ENCODE data around the gene MAPK14.

DNA sequence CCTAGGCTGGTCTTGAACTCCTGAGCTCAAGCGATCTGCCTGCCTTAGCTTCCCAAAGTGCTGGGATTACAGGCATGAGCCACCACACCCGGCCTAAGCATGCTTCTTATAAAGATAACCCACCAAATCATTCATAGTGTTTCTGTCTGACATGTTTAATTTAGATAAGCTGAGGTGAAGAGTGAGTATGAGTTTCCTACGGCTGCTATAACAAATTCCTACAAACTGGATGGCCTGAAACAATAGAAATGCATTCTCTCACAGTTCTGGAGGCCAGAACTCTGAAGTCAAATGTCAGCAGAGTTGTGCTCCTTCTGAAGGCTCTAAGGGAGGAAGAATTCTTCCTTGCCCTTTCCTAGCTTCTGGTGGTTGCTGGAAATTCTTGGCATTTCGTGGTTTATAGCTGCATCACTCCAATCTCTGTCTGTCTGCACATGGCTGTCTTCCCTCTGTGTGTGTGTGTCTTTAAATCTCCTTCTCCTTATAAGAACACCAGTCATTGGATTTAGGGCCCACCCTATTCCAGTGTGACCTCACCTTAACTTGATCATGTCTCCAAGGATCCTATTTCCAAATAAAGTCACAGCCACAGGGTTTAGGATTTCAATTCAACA is 132.6 kb downstream of the MAPK14 start:
- TF ChIP-seq, protein P1, sequence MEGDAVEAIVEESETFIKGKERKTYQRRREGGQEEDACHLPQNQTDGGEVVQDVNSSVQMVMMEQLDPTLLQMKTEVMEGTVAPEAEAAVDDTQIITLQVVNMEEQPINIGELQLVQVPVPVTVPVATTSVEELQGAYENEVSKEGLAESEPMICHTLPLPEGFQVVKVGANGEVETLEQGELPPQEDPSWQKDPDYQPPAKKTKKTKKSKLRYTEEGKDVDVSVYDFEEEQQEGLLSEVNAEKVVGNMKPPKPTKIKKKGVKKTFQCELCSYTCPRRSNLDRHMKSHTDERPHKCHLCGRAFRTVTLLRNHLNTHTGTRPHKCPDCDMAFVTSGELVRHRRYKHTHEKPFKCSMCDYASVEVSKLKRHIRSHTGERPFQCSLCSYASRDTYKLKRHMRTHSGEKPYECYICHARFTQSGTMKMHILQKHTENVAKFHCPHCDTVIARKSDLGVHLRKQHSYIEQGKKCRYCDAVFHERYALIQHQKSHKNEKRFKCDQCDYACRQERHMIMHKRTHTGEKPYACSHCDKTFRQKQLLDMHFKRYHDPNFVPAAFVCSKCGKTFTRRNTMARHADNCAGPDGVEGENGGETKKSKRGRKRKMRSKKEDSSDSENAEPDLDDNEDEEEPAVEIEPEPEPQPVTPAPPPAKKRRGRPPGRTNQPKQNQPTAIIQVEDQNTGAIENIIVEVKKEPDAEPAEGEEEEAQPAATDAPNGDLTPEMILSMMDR (IDR thresholded peaks at IDR 0.05; ENCODE audit: low read depth, low read length, poor library complexity, severe bottlenecking): no peak
- TF ChIP-seq EZH2phosphoT487 (IDR thresholded peaks at IDR 0.05; ENCODE audit: borderline replicate concordance, low read length): no peak
